GM12801 (cell line): ENCODE data around the gene CPT1C.

Source experiments
- CTCF ChIP-seq: IDR thresholded peaks from one replicate; pipeline ENCODE4 v1.5.1; 2011; ENCODE audit warnings: control low read depth; ENCODE audit not compliant: insufficient read length; ENCODE audit errors: extremely low read depth

The CPT1C gene

GRCh38 chr19:49651029-49651819 is 39.7 kb upstream of the CPT1C start:
- no peak for TF ChIP-seq CTCF

- no peak for TF ChIP-seq CTCF
Observed at GRCh38 chr19:49651820-49652550, 38.9 kb upstream of the CPT1C start.

- no peak for TF ChIP-seq CTCF
Observed at GRCh38 chr19:49652551-49653465, 38.1 kb upstream of the CPT1C start.

- TF ChIP-seq CTCF, result no peak
Observed at GRCh38 chr19:49653466-49653806, 37.5 kb upstream of the CPT1C start.

- no peak for TF ChIP-seq CTCF
Observed at GRCh38 chr19:49654581-49654980, 36.3 kb upstream of the CPT1C start.

- no peak for TF ChIP-seq CTCF
Observed at GRCh38 chr19:49655570-49656455, 35.1 kb upstream of the CPT1C start.
